HL-60 (cell line): Measurements from ENCODE around the gene CCR5.

ENCODE experiments used
- DNase-seq, 2 experiments: peaks; one replicate each; pipeline ENCODE4 v3.0.0-alpha.2; 2010 to 2020; ENCODE audit warnings: low read depth in 1 of 2, low spot score in 1 of 2
- H3K27ac ChIP-seq: fragments of 250-450 bp; sonication (Bioruptor Pico); replicated peaks from 2 replicates; pipeline ENCODE4 v1.5.1; 2020; ENCODE audit warnings: mild to moderate bottlenecking, moderate library complexity
- H3K27me3 ChIP-seq: fragments of 250-450 bp; sonication (Bioruptor Pico); 2 replicates; pipeline ENCODE4 v1.5.1; 2021; ENCODE audit warnings: mild to moderate bottlenecking, moderate library complexity; ENCODE audit not compliant: insufficient read depth, poor library complexity, severe bottlenecking
- H3K4me3 ChIP-seq: replicated peaks from 2 replicates; pipeline ENCODE4 v1.5.1; 2011; ENCODE audit warnings: mild to moderate bottlenecking, control low read depth, low read length; ENCODE audit not compliant: insufficient read depth
- GABPA ChIP-seq: IDR thresholded peaks from 2 replicates; pipeline ENCODE4 v1.6.1; 2012; ENCODE audit warnings: low read depth
- POLR2AphosphoS5 ChIP-seq: IDR thresholded peaks from 2 replicates; pipeline ENCODE4 v1.6.1; 2012; ENCODE audit warnings: low read depth
- SPI1 ChIP-seq: IDR thresholded peaks from 2 replicates; pipeline ENCODE4 v1.6.1; 2012; ENCODE audit warnings: low read depth, mild to moderate bottlenecking, borderline replicate concordance
- TF ChIP-seq, protein P1 (sequence below): IDR thresholded peaks from 2 replicates; pipeline ENCODE4 v1.6.1; 2012; ENCODE audit warnings: low read depth; ENCODE audit not compliant: insufficient replicate concordance
- TF ChIP-seq, protein P2 (sequence below): IDR thresholded peaks from one replicate; pipeline ENCODE4 v1.5.1; 2011; ENCODE audit warnings: low read length, control low read depth, inconsistent platforms; ENCODE audit not compliant: insufficient read depth

CCR5 gene

DNA sequence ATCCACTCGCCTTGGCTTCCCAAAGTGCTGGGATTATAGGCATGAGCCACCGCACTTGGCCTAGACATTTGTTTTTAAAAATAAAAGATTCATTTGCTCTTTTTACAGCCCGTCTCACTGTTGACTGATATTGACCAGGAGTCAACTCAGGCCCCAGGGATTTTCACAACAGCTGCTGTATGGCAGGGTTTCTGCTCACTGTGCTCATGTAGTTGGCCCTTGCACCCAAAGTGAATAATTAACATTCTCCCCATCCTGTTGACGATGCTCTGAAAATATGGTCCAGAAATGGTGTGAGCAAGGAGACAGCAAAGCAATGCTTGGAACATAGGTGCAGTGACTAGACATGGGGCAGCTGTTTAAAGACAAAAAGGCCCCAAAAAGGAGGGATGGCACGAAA is 2.9 kb upstream of the CCR5 start:
- Histone ChIP-seq H3K4me3 (no peak overlapping the region), H3K27me3 (no peaks in the 10 kb centered on the region), H3K27ac (no peak overlapping the region)
- TF ChIP-seq, protein P1, sequence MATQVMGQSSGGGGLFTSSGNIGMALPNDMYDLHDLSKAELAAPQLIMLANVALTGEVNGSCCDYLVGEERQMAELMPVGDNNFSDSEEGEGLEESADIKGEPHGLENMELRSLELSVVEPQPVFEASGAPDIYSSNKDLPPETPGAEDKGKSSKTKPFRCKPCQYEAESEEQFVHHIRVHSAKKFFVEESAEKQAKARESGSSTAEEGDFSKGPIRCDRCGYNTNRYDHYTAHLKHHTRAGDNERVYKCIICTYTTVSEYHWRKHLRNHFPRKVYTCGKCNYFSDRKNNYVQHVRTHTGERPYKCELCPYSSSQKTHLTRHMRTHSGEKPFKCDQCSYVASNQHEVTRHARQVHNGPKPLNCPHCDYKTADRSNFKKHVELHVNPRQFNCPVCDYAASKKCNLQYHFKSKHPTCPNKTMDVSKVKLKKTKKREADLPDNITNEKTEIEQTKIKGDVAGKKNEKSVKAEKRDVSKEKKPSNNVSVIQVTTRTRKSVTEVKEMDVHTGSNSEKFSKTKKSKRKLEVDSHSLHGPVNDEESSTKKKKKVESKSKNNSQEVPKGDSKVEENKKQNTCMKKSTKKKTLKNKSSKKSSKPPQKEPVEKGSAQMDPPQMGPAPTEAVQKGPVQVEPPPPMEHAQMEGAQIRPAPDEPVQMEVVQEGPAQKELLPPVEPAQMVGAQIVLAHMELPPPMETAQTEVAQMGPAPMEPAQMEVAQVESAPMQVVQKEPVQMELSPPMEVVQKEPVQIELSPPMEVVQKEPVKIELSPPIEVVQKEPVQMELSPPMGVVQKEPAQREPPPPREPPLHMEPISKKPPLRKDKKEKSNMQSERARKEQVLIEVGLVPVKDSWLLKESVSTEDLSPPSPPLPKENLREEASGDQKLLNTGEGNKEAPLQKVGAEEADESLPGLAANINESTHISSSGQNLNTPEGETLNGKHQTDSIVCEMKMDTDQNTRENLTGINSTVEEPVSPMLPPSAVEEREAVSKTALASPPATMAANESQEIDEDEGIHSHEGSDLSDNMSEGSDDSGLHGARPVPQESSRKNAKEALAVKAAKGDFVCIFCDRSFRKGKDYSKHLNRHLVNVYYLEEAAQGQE = no peak
- TF ChIP-seq GABPA = no peak
- no peak for TF ChIP-seq SPI1
- TF ChIP-seq, protein P2, sequence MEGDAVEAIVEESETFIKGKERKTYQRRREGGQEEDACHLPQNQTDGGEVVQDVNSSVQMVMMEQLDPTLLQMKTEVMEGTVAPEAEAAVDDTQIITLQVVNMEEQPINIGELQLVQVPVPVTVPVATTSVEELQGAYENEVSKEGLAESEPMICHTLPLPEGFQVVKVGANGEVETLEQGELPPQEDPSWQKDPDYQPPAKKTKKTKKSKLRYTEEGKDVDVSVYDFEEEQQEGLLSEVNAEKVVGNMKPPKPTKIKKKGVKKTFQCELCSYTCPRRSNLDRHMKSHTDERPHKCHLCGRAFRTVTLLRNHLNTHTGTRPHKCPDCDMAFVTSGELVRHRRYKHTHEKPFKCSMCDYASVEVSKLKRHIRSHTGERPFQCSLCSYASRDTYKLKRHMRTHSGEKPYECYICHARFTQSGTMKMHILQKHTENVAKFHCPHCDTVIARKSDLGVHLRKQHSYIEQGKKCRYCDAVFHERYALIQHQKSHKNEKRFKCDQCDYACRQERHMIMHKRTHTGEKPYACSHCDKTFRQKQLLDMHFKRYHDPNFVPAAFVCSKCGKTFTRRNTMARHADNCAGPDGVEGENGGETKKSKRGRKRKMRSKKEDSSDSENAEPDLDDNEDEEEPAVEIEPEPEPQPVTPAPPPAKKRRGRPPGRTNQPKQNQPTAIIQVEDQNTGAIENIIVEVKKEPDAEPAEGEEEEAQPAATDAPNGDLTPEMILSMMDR = no peak
- TF ChIP-seq POLR2AphosphoS5 = no peak
- DNase-seq = no peak

DNA sequence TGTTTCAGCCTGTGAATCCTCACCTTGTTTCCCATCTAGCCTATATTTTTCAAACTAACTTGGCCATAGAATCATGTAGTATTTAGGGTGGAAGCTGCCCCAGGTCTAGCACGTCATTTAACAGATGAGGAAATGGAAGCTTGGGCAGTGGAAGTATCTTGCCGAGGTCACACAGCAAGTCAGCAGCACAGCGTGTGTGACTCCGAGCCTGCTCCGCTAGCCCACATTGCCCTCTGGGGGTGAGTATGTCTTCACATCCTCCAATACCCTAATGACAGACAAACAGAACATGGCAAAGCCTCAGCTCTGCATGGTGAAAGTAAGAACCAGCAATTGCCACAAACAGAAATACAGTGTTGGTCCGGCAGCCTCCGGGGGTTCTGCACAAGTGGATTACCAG is 2.2 kb upstream of the CCR5 start:
- no peaks in the 10 kb centered on the region for H3K27me3 ChIP-seq
- peak overlapping the region; percentile 37 for H3K27ac ChIP-seq
- DNase-seq = peak; percentile 58 to 95

DNA sequence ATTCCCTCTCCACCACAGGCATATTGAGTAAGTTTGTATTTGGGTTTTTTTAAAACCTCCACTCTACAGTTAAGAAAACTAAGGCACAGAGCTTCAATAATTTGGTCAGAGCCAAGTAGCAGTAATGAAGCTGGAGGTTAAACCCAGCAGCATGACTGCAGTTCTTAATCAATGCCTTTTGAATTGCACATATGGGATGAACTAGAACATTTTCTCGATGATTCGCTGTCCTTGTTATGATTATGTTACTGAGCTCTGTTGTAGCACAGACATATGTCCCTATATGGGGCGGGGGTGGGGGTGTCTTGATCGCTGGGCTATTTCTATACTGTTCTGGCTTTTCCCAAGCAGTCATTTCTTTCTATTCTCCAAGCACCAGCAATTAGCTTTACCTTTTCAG is 1.6 kb upstream of the CCR5 start:
- peak overlapping the region; percentile 23 for H3K27ac ChIP-seq

More for the DNA sequence above, 2.2 kb upstream of the CCR5 start:
- no peak overlapping the region for H3K4me3 ChIP-seq
- TF ChIP-seq SPI1 (peak; percentile 73), POLR2AphosphoS5 (no peak), GABPA (no peak)
- TF ChIP-seq, protein P1 = no peak
- TF ChIP-seq, protein P2 = peak; percentile 74

More for the DNA sequence above, 1.6 kb upstream of the CCR5 start:
- TF ChIP-seq, protein P2 = no peak
- TF ChIP-seq POLR2AphosphoS5 = no peak
- TF ChIP-seq SPI1 = no peak
- TF ChIP-seq GABPA = no peak
- TF ChIP-seq, protein P1 = no peak
- no peak overlapping the region for H3K4me3 ChIP-seq
- no peak for DNase-seq
- no peaks in the 10 kb centered on the region for H3K27me3 ChIP-seq
